HepG2 (cell line): ENCODE data around the gene PRPSAP1. TPM values are rescaled to one million over a fixed set of nuclear protein-coding genes. Genes with fewer than 3 reads are reported as not detected.

Experiments
- ATAC-seq: fragments of 200-7000 bp; cut with Tn5 transposase; 3 replicates; pipeline ENCODE4 v1.9.1; 2020; ENCODE audit warnings: mild to moderate bottlenecking, moderate library complexity
- BruUV-seq: library from RNA; stranded (reverse); fragments of 400-500 nt; replicated peaks from 2 replicates; lab custom pipeline; 2021; lab: Mats Ljungman, UMichigan
- CTCF ChIA-PET: fragments of 300-600 bp; formaldehyde crosslinking; extraction: SDS; loops from one replicate; lab custom pipeline; 2021; ENCODE audit warnings: low total read pairs, inconsistent platforms, low intra/inter-chr PET ratio; lab: Yijun Ruan, JAX
- POLR2A ChIA-PET: fragments of 350-600 bp; sonication (Branson Sonifier 250); formaldehyde crosslinking; loops from one replicate; lab custom pipeline; 2020; ENCODE audit warnings: antibody characterized with exemption, inconsistent platforms; lab: Yijun Ruan, JAX
- DNase-seq: peaks from one replicate; pipeline ENCODE4 v3.0.0-alpha.2; 2015; ENCODE audit warnings: low spot score
- FAIRE-seq: peaks from 3 replicates; lab custom pipeline; 2011; peaks lifted over from hg19 to GRCh38; lab: Jason Lieb, UNC
- H2AFZ ChIP-seq: one replicate; pipeline ENCODE4 v1.6.1; 2011; ENCODE audit warnings: low read length, inconsistent platforms
- H3K27ac ChIP-seq: fragments of 300-600 bp; 3 replicates; pipeline ENCODE4 v1.8.0; 2011; ENCODE audit warnings: mixed run types, mild to moderate bottlenecking, mixed read lengths, low read length, inconsistent platforms; ENCODE audit not compliant: insufficient read depth; ENCODE audit errors: extremely low read length
- H3K27me3 ChIP-seq, 2 experiments: fragments of 200-600 bp in 1 of 2; 2 replicates in 1 of 2; 3 replicates in 1 of 2; pipeline versions ENCODE4 v1.6.0 to v1.8.0; 2011; ENCODE audit warnings: low read length in 2 of 2, mild to moderate bottlenecking in 2 of 2, moderate library complexity in 2 of 2, inconsistent platforms in 1 of 2; ENCODE audit not compliant: insufficient read depth in 2 of 2, control insufficient read depth in 1 of 2
- H3K36me3 ChIP-seq, 2 experiments: fragments of 200-600 bp in 1 of 2; replicated peaks in 1 of 2; 2 replicates in 1 of 2; 3 replicates in 1 of 2; pipeline versions ENCODE4 v1.5.1 to v1.8.0; 2011; ENCODE audit warnings: low read length in 2 of 2, inconsistent platforms in 1 of 2; ENCODE audit not compliant: insufficient read depth in 2 of 2, control insufficient read depth in 1 of 2
- H3K4me1 ChIP-seq: 2 replicates; pipeline ENCODE4 v1.5.1; 2012; ENCODE audit warnings: low read length, inconsistent platforms; ENCODE audit not compliant: insufficient read depth
- H3K4me2 ChIP-seq: 2 replicates; pipeline ENCODE4 v1.6.0; 2011; ENCODE audit warnings: low read depth, low read length, inconsistent platforms
- H3K4me3 ChIP-seq, 3 experiments: fragments of 200-600 bp in 1 of 3; sonication (generic), shearing (Covaris generic) in 1 of 3; replicated peaks in 1 of 3; 2 replicates each; pipeline ENCODE4 v1.5.1; 2011 to 2016; ENCODE audit warnings: low read length in 3 of 3, inconsistent platforms in 2 of 3, low read depth in 2 of 3, mild to moderate bottlenecking in 2 of 3, control low read depth in 1 of 3, mixed read lengths in 1 of 3; ENCODE audit not compliant: insufficient read depth in 1 of 3
- H3K79me2 ChIP-seq: one replicate; pipeline ENCODE4 v1.6.1; 2011; ENCODE audit warnings: low read length, inconsistent platforms; ENCODE audit not compliant: insufficient read depth
- H3K9ac ChIP-seq: 2 replicates; pipeline ENCODE4 v1.6.0; 2011; ENCODE audit warnings: mild to moderate bottlenecking, low read depth, low read length, inconsistent platforms; ENCODE audit not compliant: insufficient read depth
- H3K9me3 ChIP-seq: 2 replicates; pipeline ENCODE4 v1.5.1; 2012; ENCODE audit warnings: mild to moderate bottlenecking, low read length
- H4K20me1 ChIP-seq: 2 replicates; pipeline ENCODE4 v1.6.0; 2011; ENCODE audit warnings: inconsistent platforms, mild to moderate bottlenecking, low read length, moderate library complexity; ENCODE audit not compliant: insufficient read depth
- AGO2 ChIP-seq: fragments of 200-400 bp; formaldehyde crosslinking; optimal IDR thresholded peaks from 2 replicates; pipeline ENCODE3; 2017; ENCODE audit warnings: mild to moderate bottlenecking, low read depth, low read length, moderate library complexity
- DRAP1 ChIP-seq: IDR thresholded peaks from 2 replicates; pipeline ENCODE4 v1.6.1; 2016; ENCODE audit warnings: missing genetic modification reagents, missing compliant biosample characterization
- JARID2 ChIP-seq: sonication (generic); formaldehyde crosslinking; IDR thresholded peaks from 2 replicates; pipeline ENCODE4 v1.8.1; 2023; ENCODE audit warnings: missing genetic modification reagents, inconsistent platforms; ENCODE audit not compliant: insufficient replicate concordance
- MAFK ChIP-seq, 2 experiments: IDR thresholded peaks in 1 of 2; conservative IDR thresholded peaks in 1 of 2; 2 replicates each; pipeline ENCODE4 v1.6.1; 2011; ENCODE audit warnings: improper control_type of control experiment in 2 of 2, low read length in 2 of 2
- RXRB ChIP-seq: IDR thresholded peaks from 2 replicates; pipeline ENCODE4 v1.6.1; 2016; ENCODE audit warnings: borderline replicate concordance, missing genetic modification reagents, missing compliant biosample characterization
- SKIL ChIP-seq: sonication (generic); formaldehyde crosslinking; IDR thresholded peaks from 2 replicates; pipeline ENCODE4 v1.8.0; 2022; ENCODE audit warnings: missing genetic modification reagents, mild to moderate bottlenecking, moderate library complexity, borderline replicate concordance
- ZNF121 ChIP-seq: sonication (generic); formaldehyde crosslinking; IDR thresholded peaks from 2 replicates; pipeline ENCODE4 v1.5.0; 2020; ENCODE audit warnings: mild to moderate bottlenecking, missing genetic modification reagents
- ZNF251 ChIP-seq: sonication (generic); formaldehyde crosslinking; IDR thresholded peaks from 2 replicates; pipeline ENCODE4 v1.9.0; 2021; ENCODE audit warnings: mild to moderate bottlenecking, missing genetic modification reagents
- ZNF292 ChIP-seq: sonication (generic); formaldehyde crosslinking; IDR thresholded peaks from 2 replicates; pipeline ENCODE4 v1.8.1; 2022; ENCODE audit warnings: mild to moderate bottlenecking, low read depth, missing genetic modification reagents, borderline replicate concordance
- ZNF430 ChIP-seq: sonication (generic); formaldehyde crosslinking; IDR thresholded peaks from 2 replicates; pipeline ENCODE4 v1.9.0; 2021; ENCODE audit warnings: mild to moderate bottlenecking, missing genetic modification reagents
- ZNF547 ChIP-seq: sonication (generic); formaldehyde crosslinking; IDR thresholded peaks from 2 replicates; pipeline ENCODE4 v1.5.1; 2020; ENCODE audit warnings: mild to moderate bottlenecking, missing genetic modification reagents
- ZNF558 ChIP-seq: sonication (generic); formaldehyde crosslinking; IDR thresholded peaks from 2 replicates; pipeline ENCODE4 v1.9.0; 2022; ENCODE audit warnings: mild to moderate bottlenecking, missing genetic modification reagents, borderline replicate concordance
- ZNF670 ChIP-seq: sonication (generic); formaldehyde crosslinking; IDR thresholded peaks from 2 replicates; pipeline ENCODE4 v1.8.0; 2022; ENCODE audit warnings: mild to moderate bottlenecking, missing genetic modification reagents, borderline replicate concordance
- WGBS: methylation state at CpG from one replicate; pipeline ENCODE4 v1.1.6; 2017; ENCODE audit warnings: low lambda C conversion rate; 5-methylcytosine and 5-hydroxymethylcytosine counted together
- in situ Hi-C: cut with HindIII; loops from 2 replicates; pipeline ENCODE4 v1.10.0; 2017; ENCODE audit warnings: low pct_unique_long_range_greater_than_20kb; ENCODE audit not compliant: extremely low pct_ligation_motif_present
- intact Hi-C: fragments of 100-400 bp; cut with micrococcal nuclease; formaldehyde crosslinking; loops from one replicate; pipeline ENCODE4 v1.10.0; 2022; ENCODE audit not compliant: unreplicated experiment
- polyA plus RNA-seq, 8 experiments: library from polyadenylated mRNA; depleted of rRNA in 3 of 8; stranded (reverse) in 7 of 8; unstranded in 1 of 8; fragments of >200 nt; fragmentation: Illumina TruSeq in 4 of 8; extraction: Trizol in 4 of 8; gene quantifications; 2 replicates each; pipeline versions ENCODE4 v1.2.1 to v1.2.3, GENCODE V29; 2011 to 2016; ENCODE audit warnings: low read depth in 4 of 8, missing spikeins in 1 of 8, mixed read lengths in 1 of 8; ENCODE audit not compliant: insufficient read depth in 1 of 8
- total RNA-seq, 5 experiments: library from RNA; depleted of rRNA; stranded (reverse); fragments of >200 nt; fragmentation: Illumina TruSeq; extraction: Trizol; gene quantifications; 2 replicates each; pipeline ENCODE4 v1.2.3, GENCODE V29; 2016; ENCODE audit warnings: low read depth in 1 of 5
- TF ChIP-seq, protein P1 (sequence below): sonication (generic); formaldehyde crosslinking; IDR thresholded peaks from 2 replicates; pipeline ENCODE4 v1.4.0; 2020; ENCODE audit warnings: missing genetic modification reagents
- TF ChIP-seq, protein P2 (sequence below): sonication (generic); formaldehyde crosslinking; IDR thresholded peaks from 2 replicates; pipeline ENCODE4 v1.4.0; 2020; ENCODE audit warnings: missing genetic modification reagents

The PRPSAP1 gene
- total and polyA plus RNA-seq, 2 of the 13 experiments (the other 11 are each of a cell fraction or from before 2014, with no cell fraction given), result 91.1 to 314 TPM

DNA sequence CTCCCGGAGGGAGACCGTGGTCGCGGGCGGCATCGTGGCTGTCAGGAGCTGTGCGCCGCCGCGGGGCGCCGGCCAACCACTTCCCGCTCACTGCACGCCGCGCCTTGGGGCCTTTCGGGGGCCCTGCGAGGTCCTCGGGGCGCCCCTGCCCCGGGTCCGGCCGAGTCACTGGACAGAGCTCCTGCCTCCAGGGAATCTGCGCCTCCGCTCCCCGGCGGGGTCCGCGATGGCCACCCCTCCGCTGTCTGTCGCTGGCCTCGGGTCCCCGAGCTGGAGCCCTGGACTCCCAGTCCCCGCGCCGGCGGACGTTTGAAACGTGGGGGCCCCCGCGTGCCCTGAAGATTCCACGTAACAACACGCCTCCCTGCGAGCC, 45.8 kb downstream of the PRPSAP1 start, which contains the start of gene QRICH2:
Gene QRICH2 (minus strand): TSS at position 311 of the 373 bp plus-strand sequence. CDS start 278 bp downstream, at position 33.
- FAIRE-seq (no peak), ATAC-seq (no peak), DNase-seq (no peak)
- Histone ChIP-seq H3K27me3 (no peaks in the 10 kb centered on the region), H3K79me2 (no peaks in the 10 kb centered on the region), H3K9ac (no peak within 1 kb of the TSS), H3K27ac (no peak within 1 kb of the TSS), H3K4me2 (no peak within 1 kb of the TSS), H3K4me1 (no peaks in the 10 kb centered on the region), H3K9me3 (no peaks in the 10 kb centered on the region), H2AFZ (no peak within 1 kb of the TSS), H4K20me1 (no peaks in the 10 kb centered on the region), H3K36me3 (peaks cover 13 to 30% of the 10 kb centered on the region in 2 experiments), H3K4me3 (no peak within 1 kb of the TSS)
- in situ Hi-C loops, result no loop called here
- CTCF ChIA-PET, result no interaction called here
- BruUV-seq, result no TSS peak
- POLR2A ChIA-PET, result interaction anchor here (1.2 to 11.1 kb wide), 3 partner anchors 49 to 75 kb away, joined by 3 to 79 read pairs (median 5); partner anchors contain the start of gene SPHK1
- 98% methylated on average over 44 of the region's 44 CpGs for WGBS
- intact Hi-C loops, result no loop called here
- TF ChIP-seq ZNF430 (CRISPR knock-in tag) (no peak), JARID2 (CRISPR knock-in tag) (no peak), ZNF121 (no peak), ZNF547 (CRISPR knock-in tag) (no peak), DRAP1 (CRISPR knock-in tag) (no peak), RXRB (CRISPR knock-in tag) (no peak), ZNF558 (no peak), MAFK (conservative IDR thresholded peaks at IDR 0.05 in 1 of 2, IDR thresholded peaks at IDR 0.05 in 1 of 2; ENCODE audit: low read length in 2 of 2) (no peak), SKIL (CRISPR knock-in tag) (no peak), ZNF670 (CRISPR knock-in tag) (no peak), ZNF251 (no peak), AGO2 (peak; percentile 97), ZNF292 (CRISPR knock-in tag) (no peak)
- TF ChIP-seq, protein P1, sequence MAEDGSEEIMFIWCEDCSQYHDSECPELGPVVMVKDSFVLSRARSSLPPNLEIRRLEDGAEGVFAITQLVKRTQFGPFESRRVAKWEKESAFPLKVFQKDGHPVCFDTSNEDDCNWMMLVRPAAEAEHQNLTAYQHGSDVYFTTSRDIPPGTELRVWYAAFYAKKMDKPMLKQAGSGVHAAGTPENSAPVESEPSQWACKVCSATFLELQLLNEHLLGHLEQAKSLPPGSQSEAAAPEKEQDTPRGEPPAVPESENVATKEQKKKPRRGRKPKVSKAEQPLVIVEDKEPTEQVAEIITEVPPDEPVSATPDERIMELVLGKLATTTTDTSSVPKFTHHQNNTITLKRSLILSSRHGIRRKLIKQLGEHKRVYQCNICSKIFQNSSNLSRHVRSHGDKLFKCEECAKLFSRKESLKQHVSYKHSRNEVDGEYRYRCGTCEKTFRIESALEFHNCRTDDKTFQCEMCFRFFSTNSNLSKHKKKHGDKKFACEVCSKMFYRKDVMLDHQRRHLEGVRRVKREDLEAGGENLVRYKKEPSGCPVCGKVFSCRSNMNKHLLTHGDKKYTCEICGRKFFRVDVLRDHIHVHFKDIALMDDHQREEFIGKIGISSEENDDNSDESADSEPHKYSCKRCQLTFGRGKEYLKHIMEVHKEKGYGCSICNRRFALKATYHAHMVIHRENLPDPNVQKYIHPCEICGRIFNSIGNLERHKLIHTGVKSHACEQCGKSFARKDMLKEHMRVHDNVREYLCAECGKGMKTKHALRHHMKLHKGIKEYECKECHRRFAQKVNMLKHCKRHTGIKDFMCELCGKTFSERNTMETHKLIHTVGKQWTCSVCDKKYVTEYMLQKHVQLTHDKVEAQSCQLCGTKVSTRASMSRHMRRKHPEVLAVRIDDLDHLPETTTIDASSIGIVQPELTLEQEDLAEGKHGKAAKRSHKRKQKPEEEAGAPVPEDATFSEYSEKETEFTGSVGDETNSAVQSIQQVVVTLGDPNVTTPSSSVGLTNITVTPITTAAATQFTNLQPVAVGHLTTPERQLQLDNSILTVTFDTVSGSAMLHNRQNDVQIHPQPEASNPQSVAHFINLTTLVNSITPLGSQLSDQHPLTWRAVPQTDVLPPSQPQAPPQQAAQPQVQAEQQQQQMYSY (CRISPR knock-in tag), result no peak
- TF ChIP-seq, protein P2, sequence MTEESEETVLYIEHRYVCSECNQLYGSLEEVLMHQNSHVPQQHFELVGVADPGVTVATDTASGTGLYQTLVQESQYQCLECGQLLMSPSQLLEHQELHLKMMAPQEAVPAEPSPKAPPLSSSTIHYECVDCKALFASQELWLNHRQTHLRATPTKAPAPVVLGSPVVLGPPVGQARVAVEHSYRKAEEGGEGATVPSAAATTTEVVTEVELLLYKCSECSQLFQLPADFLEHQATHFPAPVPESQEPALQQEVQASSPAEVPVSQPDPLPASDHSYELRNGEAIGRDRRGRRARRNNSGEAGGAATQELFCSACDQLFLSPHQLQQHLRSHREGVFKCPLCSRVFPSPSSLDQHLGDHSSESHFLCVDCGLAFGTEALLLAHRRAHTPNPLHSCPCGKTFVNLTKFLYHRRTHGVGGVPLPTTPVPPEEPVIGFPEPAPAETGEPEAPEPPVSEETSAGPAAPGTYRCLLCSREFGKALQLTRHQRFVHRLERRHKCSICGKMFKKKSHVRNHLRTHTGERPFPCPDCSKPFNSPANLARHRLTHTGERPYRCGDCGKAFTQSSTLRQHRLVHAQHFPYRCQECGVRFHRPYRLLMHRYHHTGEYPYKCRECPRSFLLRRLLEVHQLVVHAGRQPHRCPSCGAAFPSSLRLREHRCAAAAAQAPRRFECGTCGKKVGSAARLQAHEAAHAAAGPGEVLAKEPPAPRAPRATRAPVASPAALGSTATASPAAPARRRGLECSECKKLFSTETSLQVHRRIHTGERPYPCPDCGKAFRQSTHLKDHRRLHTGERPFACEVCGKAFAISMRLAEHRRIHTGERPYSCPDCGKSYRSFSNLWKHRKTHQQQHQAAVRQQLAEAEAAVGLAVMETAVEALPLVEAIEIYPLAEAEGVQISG (CRISPR knock-in tag), result no peak
